H4 (cell line): ENCODE data around the gene MRTFA. TPM values are rescaled to one million over a fixed set of nuclear protein-coding genes. Genes with fewer than 3 reads are reported as not detected.

ENCODE experiments used
- DNase-seq: peaks from one replicate; pipeline ENCODE4 v3.0.0-alpha.2; 2015; ENCODE audit warnings: low spot score
- total RNA-seq: library from RNA; depleted of rRNA; stranded (reverse); fragments of >200 nt; shearing (Covaris generic); gene quantifications from 2 replicates; pipeline ENCODE4 v1.2.3, GENCODE V29; 2014

The MRTFA gene
- total RNA-seq, 1 experiment from 2014 or later, result 20.5 TPM

DNA sequence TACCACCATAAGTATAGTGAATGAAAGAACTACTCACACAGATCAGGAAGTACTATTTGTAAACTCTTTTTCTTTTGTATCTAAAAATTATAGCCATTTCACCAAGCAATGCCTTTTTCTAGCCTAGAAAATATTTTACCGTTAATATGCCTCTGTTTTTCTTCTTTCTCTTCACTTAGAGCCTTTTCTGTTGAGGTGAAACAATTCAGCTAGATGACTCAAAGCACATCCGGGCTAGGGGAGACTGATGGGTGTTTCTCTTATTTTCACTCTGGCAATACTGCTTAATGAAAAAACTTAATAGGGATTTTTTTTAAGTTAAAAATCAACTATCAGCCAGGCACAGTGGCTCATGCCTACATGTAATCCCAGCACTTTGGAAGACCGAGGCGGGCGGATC lies 172.8 kb downstream of the MRTFA start:
- DNase-seq, result no peak

DNA sequence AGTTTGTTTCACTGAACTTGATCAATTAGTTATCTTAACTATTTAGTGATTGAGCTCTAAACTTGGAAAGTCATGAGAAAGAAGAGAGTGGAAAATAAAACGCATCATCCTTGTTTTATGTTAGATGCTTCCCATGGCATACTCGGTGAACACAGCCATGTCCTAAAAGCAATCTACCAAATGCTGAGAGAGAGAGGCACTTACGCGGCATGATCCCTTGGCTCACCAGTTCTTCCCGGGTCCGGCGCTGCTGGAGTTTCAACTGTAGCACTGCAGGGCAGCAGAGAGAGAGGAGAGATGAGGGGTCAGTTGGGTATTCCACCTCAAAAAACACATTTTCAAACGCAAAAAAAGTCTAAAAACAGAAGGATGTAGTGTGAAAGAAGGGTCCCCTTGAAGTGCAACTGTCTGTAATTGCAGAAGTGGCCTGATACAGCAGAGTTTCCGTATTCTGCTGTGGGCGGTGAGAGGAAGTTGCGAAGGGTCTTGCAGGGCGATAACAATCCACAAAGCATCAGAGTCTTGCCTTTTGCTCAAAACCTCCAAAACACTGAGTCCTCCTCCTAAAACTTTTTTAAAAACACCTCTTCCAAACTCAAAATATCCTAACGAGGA lies 173.4 kb downstream of the MRTFA start:
- DNase-seq, result no peak

DNA sequence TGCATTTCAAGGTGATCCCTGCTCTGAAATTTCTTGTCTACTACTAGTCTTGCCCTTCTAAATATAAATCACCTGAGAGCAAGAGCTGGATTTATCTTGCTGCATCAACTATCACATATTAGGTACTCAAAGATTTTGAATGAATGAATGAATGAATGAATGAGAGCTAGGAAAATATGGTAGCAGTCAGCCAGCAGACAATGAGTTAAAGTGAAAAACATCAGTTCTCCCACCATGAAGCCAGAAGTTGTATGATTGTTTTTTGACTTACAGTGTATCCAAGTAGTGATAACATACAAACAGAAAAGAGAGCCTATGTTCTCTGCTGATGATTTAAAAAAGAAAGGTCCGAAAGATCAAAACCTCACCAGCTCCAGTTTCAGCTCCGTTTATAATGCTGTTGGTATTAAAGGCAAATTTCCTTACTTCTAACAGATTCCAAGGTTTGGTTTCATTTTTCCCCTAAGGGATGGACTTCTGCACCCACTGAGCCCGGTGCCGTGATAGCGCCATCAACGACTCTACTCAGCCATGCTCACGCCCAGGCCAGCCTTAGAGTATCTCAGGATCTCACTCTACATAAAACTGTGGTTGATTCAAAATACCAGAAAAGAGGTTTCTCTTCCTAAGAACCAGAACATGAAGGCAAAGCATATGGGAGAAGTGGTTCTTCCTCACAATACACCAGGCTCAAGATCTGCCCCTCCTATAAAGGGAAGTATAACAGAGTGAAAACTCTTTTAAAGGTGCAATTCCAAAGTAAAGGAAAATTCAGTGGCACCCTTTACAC lies 174.1 kb downstream of the MRTFA start:
- DNase-seq, result no peak

DNA sequence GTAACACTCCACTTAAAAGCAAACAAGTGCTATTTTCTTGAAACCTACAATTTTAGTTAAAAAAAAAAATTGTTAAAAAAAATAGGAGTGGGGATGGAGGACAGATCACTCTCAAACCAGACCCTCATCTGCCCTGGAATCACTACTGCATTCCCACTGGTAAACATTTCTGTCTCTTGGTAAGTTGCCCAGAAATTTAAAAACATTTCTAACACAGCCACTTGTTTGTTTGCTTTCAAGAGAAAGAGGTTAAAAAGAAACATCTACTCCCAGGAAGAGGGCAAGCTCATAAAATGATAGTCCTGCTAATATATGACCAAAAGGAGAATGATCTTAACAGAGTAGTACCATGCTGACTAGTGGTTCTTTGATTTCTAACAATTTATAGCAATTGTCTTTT lies 182.8 kb downstream of the MRTFA start:
- no peak for DNase-seq

GRCh38 chr22:40452730-40453487 lies 183.6 kb downstream of the MRTFA start:
- no peak for DNase-seq

DNA sequence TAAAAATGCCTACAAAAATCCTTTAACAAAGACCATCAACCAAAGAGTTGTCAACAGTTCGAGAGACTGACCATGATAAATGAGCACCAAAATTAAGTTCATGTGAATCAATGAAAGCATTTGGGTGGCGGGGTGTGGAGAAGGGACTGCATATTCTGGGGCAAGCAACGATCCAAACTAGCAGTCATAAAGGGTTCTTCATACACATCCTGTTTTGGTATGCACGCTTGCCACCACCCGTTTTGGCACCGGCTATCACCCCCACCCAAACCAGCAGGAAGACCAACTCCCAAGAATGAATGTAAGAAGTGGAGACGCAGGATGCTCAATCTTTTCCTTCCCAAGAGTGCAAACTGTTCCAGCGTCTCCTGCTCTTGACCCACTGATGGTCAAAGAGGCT lies 185.3 kb downstream of the MRTFA start:
- DNase-seq, result no peak

DNA sequence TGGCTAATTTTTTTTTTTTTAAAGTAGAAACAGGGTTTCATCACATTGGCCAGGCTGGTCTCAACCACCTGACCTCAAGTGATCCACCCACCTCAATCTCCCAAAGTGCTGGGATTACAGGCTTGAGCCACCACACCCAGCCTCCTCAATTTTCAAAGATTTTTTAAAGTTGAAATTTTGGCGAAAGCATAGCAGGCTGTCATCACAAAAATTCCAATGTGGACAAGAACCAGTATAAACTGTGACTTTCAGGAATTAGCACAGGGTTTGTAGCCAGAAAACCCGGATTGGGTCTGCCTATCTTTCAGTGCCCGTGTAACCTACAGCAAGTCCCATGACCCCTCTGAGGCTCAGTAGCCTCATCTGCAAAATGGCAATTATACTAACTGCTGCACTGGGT lies 185.9 kb downstream of the MRTFA start:
- DNase-seq, result no peak

GRCh38 chr22:40449676-40450035 lies 186.9 kb downstream of the MRTFA start:
- DNase-seq, result no peak

DNA sequence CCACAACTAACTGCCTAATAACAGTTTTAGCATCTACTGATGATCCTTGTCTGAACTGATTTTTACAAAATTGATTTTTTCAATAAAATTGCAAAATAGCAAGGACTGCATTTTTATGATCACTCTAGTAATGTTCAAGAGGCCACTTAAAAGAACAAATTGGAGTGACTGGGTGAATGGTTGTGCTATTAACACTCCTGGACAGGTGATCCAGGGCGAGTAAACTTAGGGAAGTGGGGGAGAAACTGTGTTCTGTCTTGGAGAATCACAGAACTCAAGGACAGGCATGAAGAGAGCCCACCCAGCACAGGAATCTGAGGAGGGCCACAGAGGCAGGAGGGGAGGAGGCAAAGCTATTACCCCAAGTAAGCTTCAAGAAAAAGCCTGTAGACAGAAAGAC lies 190.3 kb downstream of the MRTFA start:
- no peak for DNase-seq

- no peak for DNase-seq
Measured at GRCh38 chr22:40444178-40444831, 192.2 kb downstream of the MRTFA start.

- DNase-seq, result no peak
Measured at GRCh38 chr22:40443732-40444131, 192.8 kb downstream of the MRTFA start.

DNA sequence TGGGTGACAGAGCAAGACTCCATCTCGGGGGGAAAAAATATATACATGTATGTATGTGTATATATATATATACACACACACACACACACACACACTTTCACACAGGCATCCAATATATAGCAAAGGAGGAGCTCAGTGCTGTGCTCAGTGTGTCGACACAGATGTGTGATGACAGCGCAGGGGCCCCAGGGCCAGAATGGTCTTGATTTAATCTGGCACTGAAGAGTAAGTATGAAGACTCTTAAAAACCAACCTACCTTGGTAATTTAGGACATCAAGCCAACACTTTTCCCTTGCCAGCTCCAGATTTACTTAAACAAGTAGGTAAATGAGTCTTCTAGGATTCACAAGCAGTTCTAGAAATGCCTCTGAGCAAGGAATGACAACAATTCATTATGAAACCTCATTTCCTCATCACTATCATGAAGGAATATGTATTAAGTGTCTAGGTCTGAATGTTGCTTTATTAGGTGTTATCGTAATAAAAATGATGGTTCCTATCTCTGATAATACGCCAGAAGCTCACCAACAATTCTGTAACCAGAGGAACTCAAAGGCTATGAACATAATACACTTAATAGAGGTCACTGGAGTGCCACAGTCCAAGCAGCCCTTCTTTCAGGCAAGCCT lies 194.6 kb downstream of the MRTFA start:
- DNase-seq, result no peak

DNA sequence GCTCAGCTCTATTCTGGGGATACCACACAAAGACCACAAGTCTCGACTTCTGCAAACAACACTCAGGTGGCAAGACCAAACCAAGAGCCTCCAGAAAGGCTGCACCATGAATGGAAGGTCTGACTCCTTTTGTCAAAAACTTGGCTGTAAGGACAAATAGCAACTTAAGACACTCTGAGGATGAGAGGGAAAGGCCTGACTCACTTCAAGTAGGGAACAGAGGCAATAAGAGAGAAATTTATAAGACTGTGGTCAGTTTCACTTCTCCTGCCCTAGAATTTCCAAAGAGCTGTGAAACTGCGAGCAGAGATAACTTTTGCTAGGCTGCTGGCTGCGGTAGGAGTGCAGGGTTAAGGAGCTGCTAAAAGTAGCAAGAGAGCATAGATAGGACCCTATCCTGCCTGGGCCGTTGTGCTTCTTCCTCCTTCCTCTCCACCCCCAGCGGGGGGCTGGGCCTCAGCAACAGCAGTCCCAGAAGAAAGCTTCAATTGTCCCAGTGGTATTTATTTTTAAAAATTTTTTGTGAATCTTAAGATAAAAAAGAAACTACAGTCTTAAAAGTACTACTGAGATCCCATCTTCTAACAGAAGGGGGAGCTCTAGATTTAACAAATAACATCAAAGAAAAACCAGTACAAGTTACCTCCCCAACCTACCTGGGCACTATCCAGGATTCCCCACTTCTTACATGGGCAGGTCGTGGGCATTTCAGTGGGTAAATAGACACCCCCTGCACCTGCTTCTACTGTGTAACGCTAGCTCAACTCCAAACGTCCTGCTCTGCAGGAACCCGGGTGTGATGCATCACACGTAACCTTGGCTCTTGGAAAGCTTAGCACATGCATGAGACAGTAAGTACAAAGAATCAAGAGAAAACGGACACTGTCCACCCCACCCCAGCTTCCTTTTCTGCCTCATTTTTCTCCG lies 199.8 kb downstream of the MRTFA start:
- no peak for DNase-seq

DNA sequence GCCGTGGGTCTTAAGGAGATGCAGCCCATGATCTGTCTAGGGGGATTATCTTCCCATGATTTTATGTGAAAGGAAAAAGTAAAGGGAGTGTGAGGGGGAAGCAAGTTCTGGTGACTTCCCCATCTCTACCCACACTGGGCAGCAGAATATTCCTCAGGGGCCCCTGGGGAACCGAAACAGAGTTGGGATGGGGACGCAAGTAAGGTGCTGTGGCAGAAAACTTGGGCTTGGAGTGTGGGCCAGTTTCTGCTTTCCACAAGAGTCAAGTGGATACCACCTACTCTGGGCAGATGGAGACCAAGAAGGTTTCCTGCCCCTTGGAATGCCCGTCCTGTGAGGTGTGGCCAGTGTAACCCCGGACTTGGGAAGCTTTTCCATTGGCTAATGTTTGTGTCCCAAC lies 201.8 kb downstream of the MRTFA start:
- no peak for DNase-seq

DNA sequence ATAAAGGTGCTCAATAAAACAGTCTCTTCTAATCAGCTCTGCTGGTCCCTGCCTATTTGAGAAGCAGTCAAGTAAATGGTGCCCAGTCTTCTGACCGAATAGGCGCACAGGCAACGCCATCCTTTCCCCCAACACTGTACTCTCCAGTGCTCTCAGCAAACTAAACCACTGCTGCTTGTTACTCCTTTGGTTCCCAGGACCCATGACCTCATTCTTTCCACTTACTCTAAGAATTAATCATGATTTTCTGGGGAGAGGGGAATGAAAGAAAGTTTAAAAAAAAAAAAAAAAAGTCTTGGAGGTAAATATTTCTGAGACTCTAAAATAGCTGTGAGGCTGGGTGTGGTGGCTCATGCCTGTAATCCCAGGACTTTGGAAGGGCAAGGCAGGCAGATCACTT lies 202.4 kb downstream of the MRTFA start:
- DNase-seq, result no peak

DNA sequence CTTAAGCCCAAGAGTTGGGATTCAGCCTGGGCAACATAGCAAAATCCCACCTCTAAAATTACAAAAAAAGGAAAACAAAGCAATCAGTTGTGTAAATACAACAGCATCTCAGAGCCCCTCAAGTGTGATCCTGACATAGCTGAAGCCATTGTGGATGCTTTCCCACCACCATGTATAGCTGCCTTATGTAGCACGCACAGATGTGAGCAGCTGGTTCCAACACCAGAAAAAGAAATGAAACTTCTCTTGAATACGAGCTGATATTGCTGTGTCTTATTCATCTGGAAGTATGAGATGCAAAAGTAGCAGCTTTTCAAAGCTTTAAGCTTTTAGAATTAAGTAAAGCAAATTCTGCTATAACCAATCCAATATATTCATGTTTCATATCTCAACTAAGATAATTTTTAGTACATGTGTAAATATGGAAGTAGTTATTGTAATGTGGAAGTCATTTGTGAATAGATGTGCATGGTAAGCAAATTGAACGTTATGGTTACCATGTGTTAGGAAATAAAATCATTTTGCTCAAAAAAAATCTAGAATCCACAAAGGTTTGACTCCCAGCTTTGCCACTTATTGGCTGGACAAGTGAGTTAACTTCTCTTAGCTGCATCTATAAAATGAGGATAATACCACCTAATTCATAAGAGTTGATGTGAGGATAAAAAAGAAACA lies 203.0 kb downstream of the MRTFA start:
- no peak for DNase-seq

- DNase-seq, result no peak
Measured at GRCh38 chr22:40432625-40433024, 203.9 kb downstream of the MRTFA start.

- DNase-seq, result no peak
Measured at GRCh38 chr22:40432157-40432556, 204.4 kb downstream of the MRTFA start.

DNA sequence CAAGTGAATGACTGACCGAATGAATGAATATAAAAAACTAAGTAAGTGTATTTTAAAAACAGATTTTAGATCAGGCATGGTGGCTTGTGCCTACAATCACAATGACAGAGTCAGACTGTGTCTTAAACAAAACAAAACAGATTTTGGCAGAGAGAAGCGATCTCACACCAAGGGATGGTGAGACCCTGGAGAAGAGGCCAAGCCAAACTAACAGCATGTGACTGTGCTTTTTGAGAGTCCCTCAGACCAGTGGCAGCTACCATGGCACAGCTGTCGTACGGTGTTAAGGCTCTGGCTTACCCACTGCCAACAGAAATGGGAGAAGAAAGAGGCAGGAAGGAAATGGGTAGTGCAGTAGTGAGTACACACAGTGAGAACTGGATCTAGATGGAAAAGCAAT lies 205.5 kb downstream of the MRTFA start:
- no peak for DNase-seq

DNA sequence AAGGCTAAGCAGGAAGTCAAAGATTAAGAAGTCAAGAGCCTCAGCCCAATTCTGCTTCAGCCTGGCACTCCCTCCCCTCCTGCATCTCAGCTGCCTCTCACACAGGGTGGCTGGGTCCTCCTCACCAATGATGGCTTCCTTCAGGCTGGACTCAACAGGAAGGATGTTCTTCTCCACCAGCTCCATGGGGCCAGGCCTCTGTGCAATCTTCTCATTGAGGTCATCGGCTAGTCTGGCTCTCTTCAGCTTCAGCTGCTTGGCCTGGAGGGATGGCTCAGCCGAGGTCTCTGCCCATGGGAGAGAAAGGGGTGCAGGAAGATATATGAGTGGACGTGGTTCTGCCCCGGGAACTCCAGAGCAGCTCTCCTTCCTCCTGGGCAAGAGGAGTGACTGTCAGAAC lies 207.0 kb downstream of the MRTFA start:
- no peak for DNase-seq
